ENCODE results near the gene RASL12.
"Not testable (repeated sequence)": the region's sequence is repeated elsewhere in the genome, so short reads cannot be mapped to it uniquely, and the experiment has no call there.

The RASL12 gene

DNA sequence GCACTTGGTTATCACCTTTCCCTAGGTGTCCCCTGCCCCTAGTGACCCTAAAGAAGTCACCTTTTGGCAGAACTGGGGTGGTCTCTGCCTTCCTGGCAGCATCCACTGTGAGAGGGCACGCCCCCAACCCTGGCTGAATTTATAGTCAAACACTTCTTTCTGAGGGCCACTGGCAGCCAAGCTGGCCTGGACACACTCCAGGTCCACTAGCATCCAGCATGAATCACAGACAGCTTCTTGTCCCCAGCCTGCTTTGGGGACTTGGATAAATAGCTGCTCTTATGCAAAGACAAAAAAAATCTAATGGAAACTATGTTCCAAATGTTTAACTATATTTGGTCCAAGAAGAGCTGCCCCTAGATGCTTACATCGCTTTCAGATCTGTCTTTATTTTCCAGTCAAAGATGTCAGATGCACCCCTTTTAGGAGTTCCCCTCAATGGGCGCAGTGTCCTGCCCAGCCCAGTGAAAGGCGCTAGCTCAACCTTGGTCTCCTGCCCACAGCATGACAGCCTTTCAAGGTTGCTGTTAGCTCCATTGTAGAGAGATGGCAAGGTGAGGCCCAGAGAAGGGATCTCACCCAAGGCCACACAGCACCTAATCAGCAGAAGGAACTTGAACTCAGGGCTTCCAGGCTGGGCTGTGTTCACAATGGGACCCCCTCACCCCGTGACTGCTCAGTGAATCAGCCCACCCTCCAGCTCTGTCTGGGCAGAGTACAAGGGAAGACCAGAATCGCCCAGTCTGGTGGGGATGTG is 7.0 kb downstream of the RASL12 start:
- no peak for DNase-seq

DNA sequence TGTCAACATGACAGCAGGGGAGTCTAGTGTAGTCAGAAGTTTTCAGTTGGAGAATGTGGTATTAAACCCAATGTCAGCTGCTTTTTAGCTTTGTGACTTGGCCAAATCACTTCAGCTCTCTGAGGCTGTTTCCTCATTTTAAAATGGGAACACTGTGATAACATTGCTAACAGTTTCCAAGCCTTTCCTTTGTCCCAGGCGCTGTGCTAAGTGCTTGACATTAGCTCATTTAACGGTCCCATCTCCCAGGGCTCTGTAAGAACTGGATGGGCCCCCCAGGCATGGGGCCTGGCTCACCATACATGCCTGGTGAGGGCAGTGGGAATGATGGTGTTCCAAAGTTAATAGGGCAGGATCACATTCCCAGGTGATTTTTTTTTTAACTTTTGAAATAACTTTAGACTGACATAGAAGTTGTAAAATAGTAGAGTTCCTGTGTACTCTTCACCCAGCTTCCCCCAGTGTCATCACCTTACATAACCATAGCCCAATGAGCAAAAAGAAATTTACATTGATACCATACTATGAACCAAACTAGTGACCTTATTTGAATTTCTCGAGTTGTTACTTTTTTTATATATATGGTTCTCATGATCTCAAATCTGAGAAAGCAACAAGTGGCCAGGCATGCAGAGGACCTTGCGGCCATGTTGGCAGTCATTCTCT is 7.7 kb downstream of the RASL12 start:
- DNase-seq = no peak

More for the DNA sequence above, 7.0 kb downstream of the RASL12 start:
- in situ Hi-C loops (cut with HindIII; ENCODE audit: low pct_ligation_motif_present, low pct_unique_long_range_greater_than_20kb, low sequenced_read_pairs) = no loop called here

DNA sequence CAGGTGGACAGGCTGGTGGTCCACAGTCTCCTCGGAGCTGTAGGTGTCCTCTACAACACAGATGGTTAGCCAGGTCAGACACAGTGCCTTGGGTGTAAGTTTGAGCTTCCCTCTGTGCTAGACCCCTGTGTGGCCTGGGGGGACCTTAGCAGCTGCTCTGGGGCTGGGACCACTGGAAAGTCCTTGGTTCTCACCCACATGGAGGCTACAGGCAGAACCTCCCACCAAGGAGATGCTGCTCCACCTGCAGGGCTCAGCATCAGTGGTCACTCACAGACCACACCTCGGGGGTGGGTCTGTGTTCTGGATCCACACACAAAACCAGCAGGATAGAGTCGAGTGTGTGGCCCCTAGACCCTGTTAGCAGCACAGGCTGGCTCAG is 8.4 kb downstream of the RASL12 start:
- in situ Hi-C loops (cut with HindIII; ENCODE audit: low pct_ligation_motif_present, low pct_unique_long_range_greater_than_20kb, low sequenced_read_pairs) = no loop called here

More for the DNA sequence above, 7.7 kb downstream of the RASL12 start:
- in situ Hi-C loops (cut with HindIII; ENCODE audit: low pct_ligation_motif_present, low pct_unique_long_range_greater_than_20kb, low sequenced_read_pairs) = no loop called here

DNA sequence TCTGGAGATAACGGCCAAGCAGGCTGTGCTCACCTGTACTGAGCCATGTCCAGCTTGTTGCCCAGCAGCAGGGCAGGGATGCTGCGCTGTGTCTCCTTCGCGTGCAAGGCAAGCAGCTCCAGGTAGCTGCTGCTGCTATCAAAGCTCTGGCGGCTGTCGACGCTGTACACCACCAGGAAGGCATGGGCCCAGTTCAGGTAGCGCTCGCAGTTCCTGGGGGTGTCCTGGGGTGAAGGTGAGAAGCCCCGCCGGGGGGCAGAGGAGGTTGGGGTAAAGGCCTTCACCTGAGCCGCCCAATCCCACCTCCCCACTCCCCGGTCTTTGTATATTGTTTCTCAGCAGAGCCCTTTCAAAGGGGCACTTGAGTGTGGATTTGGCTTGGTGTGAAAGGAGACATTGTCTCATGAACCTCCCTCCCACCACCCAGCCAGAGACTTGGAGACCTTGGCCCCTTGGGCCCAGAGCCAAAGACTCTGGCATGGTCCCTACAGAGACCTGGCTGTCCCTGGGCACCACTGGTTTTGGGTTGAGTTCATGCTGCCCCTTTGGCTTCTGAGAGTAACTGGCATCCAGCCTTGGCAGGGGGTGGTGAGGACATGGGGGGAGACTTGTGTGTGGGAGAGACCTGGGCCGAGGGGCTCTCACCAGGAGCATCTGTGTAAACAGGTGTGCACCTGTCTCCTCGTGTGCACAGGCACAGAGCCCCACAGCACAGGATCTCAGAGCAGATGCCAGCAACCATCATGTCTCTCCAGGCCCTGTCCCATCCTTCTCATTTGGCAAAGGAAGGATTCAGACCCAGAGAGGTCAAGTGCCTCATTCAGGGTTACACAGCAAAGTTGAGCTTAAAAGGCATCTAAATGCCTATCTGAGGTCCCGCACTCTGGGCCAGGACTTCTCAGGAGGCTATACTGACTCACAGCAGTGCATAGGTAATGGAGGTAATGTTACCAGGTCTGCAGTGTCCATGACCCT is 9.1 kb downstream of the RASL12 start:
- in situ Hi-C loops (cut with HindIII; ENCODE audit: low pct_ligation_motif_present, low pct_unique_long_range_greater_than_20kb, low sequenced_read_pairs) = no loop called here
- no peak for DNase-seq

More for the DNA sequence above, 8.4 kb downstream of the RASL12 start:
- DNase-seq = no peak

DNA sequence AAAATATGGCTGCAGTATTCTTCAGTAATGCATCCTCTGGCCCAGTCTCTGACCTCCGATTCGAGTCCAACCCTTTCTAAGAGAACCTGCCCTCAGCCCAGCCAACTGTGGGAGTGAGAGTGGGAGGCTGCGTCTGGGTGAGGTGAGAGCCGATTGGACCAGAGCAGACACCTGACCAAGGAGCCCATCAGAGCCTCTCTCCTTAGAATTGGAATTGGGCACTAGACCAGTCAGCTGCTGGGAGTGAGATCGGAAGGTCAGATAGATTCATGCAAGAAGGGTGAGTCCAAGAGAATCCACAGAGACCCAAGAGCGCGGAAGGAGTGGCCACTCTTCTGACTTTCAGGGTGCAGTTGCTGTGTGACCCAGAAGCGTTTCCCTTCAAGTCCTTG is 10.2 kb downstream of the RASL12 start:
- DNase-seq = no peak
- in situ Hi-C loops (cut with HindIII; ENCODE audit: low pct_ligation_motif_present, low pct_unique_long_range_greater_than_20kb, low sequenced_read_pairs) = no loop called here

DNA sequence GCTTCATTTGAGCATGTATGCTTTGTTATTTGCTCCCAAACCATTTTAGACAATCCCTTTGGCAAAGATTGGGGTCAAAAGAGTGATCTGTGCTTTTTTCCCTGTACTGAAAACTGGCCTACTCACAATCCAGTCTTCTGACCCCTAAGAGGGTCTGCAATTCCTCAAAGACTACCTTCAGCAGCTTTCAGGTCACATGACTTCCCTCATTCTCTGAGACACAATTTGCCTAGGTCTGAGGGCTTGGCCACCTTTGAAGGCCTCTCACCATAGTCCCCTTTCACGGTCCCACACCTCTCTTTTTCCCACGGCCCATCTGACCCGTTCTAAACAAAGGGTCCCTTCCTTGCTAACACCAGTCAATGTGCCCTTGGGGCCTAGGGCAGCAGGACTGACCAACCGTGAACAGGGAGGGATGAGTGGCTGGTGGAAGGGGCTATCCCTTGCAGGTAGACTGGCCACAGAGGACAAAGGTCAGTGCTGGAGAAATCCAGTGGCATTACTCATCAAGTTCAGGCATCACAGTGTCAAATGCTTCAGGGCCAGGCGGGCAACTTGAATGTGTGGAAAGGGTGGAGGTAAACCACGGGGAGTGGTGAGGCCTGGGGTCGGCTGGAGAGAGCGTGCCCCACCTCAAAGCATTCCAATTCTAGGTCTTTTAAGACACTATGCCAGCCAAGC is 10.8 kb downstream of the RASL12 start:
- in situ Hi-C loops (cut with HindIII; ENCODE audit: low pct_ligation_motif_present, low pct_unique_long_range_greater_than_20kb, low sequenced_read_pairs) = no loop called here
- peak; percentile 90 for DNase-seq

DNA sequence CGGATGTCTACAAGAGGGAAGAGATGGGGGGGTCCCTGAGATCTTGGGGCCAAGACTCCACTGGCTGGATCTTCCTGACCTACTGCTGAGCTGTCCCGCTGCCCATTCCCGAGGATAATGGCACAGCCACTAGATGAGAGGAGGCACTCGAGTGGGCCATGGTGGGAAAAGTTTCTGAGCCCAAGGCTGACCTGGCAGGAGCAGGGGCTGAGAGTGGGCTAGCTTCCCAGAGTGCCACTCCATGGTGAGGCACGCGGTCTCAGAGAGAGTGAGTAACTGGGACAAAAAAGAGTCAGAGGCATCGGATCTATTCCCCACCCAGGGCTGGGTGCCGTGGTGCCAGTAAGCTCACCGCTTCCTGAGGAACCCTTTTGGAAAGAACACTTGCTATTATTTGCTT is 11.7 kb downstream of the RASL12 start:
- in situ Hi-C loops (cut with HindIII; ENCODE audit: low pct_ligation_motif_present, low pct_unique_long_range_greater_than_20kb, low sequenced_read_pairs) = no loop called here
- no peak for DNase-seq

DNA sequence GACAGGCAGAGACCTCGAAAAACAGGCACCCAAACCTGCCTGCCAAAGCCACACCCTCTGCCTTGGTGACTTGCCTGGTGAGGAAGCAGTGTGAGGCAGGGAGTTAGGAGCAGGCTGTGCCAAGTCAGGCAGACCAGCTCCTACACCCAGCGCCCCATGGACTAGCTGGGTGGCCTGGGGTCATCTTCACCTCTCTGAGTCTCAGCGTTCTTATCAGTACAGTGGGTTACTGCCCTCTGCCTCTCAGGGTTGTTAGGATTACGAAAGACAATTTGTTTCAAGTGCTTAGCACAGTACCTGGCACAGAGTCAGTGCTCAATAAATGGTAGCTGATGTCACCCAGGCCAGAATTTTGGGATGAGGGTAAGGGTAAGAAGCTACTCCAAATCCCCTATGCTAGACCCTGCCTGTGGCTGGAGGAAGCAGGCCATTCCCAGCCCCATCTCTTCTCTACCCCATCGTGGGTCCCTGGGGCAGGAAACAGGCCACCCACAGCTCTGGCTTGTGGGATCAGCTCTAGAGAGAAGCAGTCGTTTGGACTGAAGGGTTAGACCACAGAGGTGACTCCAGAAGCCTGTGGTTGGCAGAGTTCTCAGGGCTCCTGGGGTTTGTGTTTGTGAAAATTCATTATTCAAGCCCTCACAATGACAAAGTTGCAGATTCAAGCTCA is 12.5 kb downstream of the RASL12 start:
- DNase-seq = peak; percentile 66
- in situ Hi-C loops (cut with HindIII; ENCODE audit: low pct_ligation_motif_present, low pct_unique_long_range_greater_than_20kb, low sequenced_read_pairs) = no loop called here

DNA sequence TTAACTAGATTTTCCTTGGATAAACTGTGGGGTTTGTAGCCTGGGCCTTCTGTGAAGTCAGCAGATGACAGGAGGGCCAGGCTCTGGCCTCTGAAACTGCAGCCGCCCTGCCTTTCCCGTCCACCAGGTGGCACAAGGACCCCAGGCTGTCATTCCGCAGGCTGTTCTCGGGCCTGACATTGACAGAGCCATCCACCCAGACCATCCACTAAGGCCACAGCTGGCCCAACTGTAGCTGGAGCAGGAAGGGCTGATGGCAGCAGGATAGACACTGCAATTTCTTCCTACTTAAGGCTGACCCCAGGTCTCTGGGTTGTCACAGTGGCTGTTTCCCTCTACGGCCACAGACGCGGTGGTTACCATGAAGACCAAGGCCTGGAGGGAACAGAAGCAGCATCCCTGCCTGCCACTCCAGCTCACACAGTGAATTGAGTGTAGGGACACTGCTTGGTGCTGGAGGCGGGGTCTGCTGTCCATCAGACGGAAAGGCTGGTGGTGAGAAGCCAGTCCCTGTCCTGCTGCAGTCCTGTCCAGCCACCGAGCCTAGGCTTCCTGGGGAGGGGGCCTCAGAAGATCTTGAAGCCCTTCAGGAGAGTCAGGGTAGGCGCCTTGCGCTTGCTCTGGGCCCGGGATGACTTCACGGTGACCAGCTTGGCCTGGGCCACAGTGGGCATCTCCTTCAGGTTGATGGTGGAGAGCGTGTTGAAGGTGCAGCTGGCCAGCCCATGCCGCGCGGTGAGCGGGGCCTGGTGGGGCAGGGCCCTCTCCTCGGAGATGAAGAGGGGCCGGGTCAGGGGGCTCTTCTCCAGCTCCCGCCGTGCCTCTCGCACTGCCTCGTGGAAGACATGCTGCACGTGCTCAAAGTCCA is 13.2 kb downstream of the RASL12 start:
- in situ Hi-C loops (cut with HindIII; ENCODE audit: low pct_ligation_motif_present, low pct_unique_long_range_greater_than_20kb, low sequenced_read_pairs) = no loop called here
- DNase-seq = peak; percentile 66

DNA sequence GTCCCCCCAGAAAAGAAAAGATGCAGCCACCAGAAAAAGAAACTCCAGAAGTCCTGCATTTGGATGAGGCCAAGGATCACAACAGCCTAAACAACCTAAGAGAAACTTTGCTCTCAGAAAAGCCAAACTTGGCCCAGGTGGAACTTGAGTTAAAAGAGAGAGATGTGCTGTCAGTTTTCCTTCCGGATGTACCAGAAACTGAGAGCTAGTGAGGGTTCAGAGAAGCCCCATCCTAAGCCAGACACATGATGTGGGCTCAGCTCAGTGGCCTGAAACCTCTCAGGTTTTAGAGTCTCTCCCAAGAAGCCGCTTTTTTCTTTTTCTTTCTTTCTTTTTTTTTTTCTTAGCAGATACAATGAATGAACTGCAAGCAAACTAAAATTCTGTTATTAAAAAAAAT is 14.8 kb downstream of the RASL12 start:
- in situ Hi-C loops (cut with HindIII; ENCODE audit: low pct_ligation_motif_present, low pct_unique_long_range_greater_than_20kb, low sequenced_read_pairs) = no loop called here
- DNase-seq = no peak

DNA sequence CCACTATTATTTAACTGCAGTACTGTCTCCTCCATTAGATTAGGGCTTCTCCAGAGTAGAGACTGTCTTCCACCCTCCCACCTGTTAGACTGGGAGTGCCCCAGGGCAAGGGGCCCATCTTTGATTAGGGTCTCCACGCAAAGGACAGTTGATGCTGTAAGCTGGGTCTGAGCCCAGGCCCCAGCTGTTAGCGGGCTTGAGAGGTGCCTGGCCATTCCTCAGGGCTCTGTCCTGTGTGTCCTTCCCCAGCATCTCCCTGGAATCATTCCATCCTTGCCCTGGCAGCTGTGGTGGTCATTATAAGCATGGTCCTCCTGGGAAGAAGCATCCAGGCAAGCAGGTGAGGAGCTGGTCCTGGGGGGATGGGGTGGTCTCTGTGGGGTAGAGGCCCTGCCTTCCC is 16.5 kb downstream of the RASL12 start:
- in situ Hi-C loops (cut with HindIII; ENCODE audit: low pct_ligation_motif_present, low pct_unique_long_range_greater_than_20kb, low sequenced_read_pairs) = no loop called here
- DNase-seq = no peak

DNA sequence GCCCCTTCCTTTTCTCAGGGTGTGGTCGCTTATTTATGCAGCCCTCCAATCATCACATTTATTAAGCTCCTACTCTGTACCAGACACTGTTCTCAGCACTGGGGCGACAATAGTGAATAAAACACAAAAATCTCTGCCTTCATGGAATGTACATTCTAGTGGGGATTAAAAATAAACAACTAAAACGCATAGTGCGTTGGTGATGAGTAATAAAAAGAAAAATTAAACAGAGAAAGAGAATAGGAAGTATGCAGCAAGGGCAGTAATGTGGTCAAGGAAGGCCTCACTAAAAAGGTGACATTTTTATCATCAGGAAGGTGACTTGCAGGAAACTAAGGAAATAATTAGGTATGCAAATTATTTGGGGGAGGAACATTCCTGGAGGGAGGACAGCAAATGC is 17.5 kb downstream of the RASL12 start:
- DNase-seq = no peak
- in situ Hi-C loops (cut with HindIII; ENCODE audit: low pct_ligation_motif_present, low pct_unique_long_range_greater_than_20kb, low sequenced_read_pairs) = no loop called here

DNA sequence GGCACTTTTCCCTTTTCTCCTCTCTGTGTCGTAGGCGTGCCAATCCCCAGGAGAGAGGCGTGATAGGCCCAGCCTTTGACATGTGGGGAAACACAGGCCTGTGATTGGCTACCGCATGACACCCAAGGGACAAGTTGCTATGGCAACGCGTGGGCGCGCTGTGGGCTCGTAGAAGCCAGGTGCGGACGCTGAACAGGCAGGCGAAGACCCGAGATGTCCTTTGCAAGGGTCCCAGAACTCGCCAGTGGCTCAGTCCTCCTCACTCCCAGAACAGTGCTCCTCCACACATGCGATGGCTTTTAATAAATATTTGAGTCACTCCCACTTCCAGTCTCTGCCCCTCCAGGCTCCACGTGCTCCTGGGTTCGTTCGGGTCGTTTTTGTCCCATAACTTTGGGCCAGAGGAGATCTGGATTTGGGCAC is 18.4 kb downstream of the RASL12 start:
- peak; percentile 88 for DNase-seq
- in situ Hi-C loops (cut with HindIII; ENCODE audit: low pct_ligation_motif_present, low pct_unique_long_range_greater_than_20kb, low sequenced_read_pairs) = no loop called here

DNA sequence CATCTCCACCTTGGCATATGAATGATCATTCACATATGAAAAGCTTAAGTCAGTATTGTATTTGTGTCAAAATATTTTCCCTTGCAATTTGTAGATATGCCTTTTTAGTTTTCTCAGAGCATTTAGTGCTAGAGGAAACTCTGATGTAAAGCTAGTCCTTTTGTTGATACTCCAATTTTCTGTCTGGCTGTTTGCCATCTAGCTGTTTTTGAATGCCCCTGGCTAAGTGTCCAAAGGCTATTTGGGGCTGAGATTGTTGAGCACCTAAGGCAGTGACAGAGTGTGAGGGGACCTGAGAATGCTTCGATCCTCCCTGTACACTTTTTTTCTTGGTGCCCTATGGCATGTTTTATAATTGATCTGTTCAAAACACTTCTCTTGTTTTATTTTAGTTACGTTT is 19.6 kb downstream of the RASL12 start:
- no peak for DNase-seq
- in situ Hi-C loops (cut with HindIII; ENCODE audit: low pct_ligation_motif_present, low pct_unique_long_range_greater_than_20kb, low sequenced_read_pairs) = no loop called here

DNA sequence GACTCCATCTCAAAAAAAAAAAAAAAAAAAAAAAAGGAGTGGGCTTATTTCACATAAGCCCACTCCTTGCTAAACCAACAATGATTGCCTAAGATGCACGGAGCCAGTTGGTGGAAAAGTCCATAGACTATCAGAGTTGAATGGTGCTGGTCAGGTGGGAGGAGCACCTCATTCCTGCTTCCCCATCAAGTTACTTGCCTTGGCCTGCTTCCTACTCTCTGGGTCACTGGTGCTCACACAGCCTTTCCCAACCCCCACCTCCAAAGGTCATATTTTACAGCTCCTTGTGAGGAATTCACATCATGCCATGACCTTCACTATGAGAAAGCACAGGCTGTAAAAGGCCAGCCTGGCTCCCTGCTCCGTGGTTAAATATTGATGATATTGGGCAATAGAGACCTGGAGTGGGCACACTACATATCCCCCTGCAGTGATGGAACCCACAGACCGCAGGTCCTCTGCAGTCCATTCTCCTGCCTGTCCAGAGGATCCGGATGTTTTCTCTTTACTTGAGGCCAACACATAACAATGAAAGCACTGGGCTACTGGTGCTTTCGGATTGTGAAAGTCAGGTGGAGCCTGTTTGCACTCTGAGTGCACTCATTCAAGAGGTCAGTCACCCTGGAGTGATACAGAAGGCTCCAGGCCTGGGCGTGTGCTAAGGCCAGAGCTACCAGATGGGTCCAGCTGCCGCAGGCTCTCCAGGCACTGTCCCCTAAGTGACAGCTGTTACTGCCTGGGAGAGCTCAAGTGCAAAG is 22.9 kb downstream of the RASL12 start, which contains the start of gene SLC51B:
Gene SLC51B, plus strand, starts transcription at position 664 of the 758 bp plus-strand sequence. CDS start 4,618 bp downstream, outside the sequence.
- in situ Hi-C loops (cut with HindIII; ENCODE audit: low pct_ligation_motif_present, low pct_unique_long_range_greater_than_20kb, low sequenced_read_pairs) = no loop called here

DNA sequence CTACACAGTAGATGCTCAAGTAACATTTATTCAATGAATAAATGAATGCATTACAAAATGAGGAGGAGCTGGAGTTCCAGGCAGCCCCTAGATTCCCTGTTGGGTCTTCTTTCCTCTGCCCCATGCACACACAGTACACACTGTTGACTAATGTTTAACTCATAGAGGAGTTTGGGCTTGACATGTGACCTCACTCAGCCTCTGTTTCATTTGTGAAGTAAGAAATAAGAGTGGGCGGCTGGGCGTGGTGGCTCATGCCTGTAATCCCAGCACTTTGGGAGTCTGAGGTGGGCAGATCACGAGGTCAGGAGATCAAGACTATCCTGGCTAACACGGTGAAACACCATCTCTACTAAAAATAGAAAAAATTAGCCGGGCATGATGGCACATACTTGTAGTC is 23.6 kb downstream of the RASL12 start:
- peak; percentile 52 for DNase-seq
- in situ Hi-C loops (cut with HindIII; ENCODE audit: low pct_ligation_motif_present, low pct_unique_long_range_greater_than_20kb, low sequenced_read_pairs) = not testable (repeated sequence)

More for the DNA sequence above, 22.9 kb downstream of the RASL12 start, which contains the start of gene SLC51B:
- no peak for DNase-seq
